ENCODE data around the gene HOXD10.

The HOXD10 gene

GRCh38 chr2:176137252-176137580 lies 20.6 kb downstream of the HOXD10 start:
- no peak for DNase-seq

DNA sequence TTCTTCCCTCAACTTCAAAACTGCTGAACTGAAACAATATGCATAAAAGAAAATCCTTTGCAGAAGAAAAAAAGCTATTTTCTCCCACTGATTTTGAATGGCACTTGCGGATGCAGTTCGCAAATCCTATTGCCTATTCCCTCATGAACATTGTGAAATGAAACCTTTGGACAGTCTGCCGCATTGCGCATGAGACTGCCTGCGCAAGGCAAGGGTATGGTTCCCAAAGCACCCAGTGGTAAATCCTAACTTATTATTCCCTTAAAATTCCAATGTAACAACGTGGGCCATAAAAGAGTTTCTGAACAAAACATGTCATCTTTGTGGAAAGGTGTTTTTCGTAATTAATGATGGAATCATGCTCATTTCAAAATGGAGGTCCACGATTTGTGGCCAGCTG lies 21.3 kb downstream of the HOXD10 start:
- DNase-seq: no peak

- no peak for DNase-seq
Measured at GRCh38 chr2:176138526-176138922, 21.9 kb downstream of the HOXD10 start.

GRCh38 chr2:176138923-176139660 lies 22.5 kb downstream of the HOXD10 start:
- no peak for DNase-seq

DNA sequence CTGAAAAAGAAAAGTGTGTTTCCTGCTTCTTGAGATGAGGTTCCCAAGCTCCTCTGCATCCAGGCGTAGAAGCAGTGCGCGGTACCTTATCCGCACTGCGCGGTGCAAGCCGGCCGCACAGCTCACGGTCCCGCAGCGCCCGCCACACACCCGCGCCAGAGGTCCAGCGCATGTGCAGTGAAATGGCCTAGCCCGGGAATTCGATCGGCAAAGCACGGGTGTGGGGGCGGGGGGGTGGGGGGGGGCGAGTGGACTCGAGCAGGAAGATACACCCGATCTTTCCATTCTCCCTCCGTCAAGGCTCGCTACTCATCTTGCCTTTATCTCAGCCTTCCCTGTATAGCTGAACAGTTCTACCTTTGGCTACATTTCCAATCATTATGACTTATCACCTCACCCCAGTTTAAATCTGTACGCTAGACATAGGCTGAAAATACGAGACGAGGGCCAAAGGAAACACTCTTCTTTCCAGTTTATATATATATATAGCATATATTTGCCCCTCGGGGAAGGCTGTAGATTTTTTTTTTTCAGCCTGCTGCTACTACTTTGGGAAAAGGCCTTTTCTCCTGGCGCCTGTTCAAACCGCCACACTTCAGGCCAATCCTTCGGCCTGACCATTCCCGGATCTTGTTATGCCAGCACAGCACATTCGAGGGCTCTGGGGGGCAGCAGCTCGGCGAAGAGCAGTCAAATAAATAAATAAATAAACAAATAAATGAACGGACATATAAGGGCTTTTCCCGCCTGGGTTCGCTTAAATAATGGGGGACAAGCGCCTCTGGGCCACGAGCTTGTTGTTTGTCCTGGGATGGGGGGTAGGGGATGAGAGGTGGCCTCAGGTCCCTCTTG lies 23.3 kb downstream of the HOXD10 start:
- DNase-seq: no peak

DNA sequence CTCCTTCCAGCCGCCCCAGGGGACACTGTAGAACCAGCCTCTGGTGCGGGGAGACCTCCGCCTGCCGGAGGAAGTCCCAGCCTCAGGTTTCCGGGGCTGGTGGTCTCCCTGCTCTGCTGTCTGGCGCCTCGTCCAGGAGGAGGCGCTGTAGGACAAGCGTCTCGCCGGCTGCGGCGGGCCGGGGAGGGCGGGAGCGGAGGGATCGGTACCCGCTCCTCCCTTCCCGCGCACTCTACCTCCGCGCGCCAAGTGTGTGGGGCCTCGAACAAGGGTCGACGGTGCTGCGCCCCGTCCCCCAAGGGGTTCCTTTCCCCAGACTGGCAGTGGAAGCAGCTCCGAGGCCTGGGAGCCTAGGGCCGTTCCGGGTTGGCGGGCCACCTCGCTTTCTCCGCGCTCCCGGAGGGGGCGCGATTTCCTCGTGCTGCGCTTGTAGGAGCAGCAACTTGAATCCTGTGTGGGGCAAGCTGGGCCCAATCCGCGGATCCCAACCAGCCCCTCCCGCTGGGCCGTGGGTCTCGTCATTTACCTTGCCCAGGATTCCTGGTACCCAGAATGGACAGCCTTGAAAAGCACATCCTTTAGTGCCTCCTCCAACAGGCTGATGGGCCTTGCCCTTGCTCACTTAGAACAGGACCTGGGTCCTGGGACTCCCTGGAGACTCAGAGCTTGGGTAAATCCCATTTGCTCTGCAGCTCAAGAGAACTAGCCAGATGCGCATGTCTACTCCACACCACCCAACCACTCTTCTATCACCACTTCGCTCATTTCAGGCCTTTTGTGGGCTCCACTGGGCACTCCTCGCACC lies 24.1 kb downstream of the HOXD10 start:
- no peak for DNase-seq

- DNase-seq: no peak
Measured at GRCh38 chr2:176142281-176142680, 25.7 kb downstream of the HOXD10 start.

DNA sequence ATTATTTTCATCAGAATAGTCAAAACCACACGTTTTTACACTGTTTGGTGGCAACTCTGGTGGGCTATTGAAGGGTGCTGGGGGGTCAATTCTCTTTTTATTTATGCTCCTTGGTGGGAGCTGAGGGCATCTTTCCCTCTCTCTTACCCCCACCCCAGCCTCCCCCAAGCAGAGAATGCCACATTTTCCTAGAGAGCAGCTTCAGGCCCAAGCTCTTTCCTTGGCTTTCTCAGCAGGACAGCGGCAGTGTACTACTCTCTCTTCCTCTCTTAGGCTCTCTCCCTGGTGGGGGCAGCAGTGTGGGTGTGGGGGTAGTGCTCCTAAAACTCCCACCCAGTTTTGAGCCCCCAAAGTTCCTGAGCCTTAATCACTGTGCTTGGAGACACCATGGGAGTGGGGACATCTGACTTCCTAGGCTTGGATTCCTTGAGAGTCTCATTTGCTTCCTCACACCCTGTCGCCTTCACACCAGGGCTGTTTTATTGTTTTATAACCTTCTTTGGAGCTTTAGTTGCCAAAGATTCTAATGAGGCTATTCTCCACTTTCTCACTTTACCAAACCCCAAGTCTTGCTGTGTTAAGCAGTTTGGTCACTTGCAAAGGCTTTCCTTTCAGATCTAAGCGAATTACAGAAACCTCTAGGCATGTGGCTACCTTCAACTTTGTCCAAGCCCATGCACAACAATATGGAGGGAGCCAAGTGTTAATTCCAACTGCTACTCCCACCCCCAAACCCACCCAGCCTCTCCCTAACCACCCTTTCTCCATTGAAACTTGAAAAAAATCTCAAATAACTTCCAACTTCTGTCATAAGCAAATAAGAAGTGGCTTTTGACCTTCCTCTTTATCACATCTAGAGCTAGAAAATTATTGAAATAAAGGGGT lies 28.7 kb downstream of the HOXD10 start:
- DNase-seq: no peak

DNA sequence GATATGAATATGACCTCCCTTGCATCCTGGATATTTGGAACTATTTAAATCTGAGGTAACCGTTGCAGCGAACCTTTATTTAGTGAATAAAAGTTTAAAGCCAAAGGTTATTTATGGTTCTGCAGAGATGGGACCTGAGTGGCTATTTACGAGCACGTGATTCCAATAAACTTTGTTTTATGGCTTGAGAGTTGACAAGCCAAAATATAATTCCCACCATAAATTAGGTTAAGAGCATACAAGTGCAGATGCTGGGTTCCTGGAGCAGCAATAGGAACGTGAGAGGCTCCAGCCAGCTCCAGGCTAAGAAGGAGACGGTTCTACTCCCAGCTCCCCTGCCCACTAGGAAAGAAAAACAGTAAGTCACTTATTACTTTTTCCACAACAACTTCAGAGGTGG lies 29.5 kb downstream of the HOXD10 start:
- DNase-seq: no peak

- no peak for DNase-seq
Measured at GRCh38 chr2:176146645-176147044, 30.1 kb downstream of the HOXD10 start.

DNA sequence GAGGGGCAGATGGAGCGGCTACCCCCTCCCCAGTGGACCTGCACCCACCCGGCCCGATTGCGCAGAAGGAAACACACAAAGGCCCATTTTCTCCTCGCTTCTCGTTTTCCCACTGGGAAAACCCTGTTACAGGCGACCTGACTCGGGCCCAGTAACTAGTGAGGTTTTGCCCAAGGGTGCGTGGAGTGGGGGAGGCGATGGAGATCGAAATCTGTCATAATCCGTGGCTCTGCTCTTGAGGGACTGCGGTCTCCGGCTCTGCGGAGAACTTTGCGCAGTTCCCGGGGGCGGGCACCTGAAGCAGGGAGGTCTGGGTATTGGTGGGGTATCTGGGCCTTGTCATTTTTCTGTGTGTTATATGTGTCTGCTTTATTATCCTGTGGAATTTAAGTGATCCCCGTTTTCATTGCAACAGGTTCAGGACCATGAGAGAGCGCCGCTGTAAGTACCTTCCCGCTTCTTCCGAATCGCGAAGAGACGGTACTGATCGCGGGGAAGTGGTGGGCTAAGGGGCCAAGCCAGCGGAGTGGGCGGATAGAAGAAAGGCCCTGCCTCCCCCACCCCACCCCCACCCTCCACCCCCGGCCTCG lies 30.7 kb downstream of the HOXD10 start:
- no peak for DNase-seq

DNA sequence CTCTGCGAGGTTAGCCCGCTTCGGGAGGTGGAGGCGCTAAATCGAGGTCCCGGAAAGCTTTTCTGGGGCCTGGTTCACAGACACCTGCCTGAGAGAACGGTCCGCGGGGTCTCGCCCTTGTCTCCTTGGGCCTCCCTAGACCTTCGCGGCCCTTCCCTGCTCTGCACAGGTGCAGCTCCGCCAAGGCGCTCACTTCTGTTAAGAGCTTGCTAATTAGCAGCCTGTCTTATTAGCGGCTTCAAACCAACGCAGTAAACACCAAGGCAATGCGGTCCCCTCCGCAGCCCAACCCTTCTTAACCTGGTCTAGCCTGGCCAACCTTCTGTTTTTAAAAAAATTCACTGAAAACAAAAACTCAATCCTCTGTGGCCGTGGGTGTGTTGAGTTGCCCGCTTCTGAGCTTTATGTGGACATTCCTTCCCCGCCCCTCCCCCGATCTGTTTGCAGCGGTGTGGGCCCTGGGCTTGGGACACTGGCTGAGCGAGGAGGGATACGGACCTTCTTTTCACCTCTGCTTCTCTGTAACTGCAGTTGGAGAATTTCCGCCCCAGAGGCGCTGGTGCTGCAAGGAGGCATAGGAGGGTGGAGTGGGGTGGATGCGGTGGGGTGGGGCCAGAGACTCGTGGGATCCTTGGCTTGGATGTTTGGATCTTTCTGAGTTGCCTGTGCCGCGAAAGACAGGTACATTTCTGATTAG lies 31.4 kb downstream of the HOXD10 start:
- DNase-seq: no peak

DNA sequence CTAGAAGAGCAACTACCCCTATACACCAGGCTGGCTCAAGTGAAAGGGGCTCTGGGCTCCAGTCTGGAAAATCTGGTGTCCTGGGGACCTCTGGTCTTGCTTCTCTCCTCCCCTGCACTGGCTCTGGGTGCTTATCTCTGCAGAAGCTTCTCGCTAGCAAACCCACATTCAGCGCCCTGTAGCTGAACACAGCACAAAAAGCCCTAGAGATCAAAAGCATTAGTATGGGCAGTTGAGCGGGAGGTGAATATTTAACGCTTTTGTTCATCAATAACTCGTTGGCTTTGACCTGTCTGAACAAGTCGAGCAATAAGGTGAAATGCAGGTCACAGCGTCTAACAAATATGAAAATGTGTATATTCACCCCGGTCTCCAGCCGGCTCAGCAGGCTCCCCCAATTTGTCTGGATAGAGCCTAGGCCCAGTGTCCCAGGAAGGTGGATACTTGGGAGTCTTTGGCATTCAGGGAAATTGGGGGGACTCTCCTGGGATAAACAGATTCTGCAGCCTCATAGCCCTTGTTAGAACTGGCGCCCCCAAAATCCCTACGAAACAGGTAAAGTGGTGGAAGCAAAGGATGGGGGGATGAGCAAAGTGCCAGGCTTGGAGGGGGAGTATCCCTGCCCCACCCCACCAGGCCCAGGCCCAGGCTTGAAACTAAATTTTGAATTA lies 32.3 kb downstream of the HOXD10 start:
- no peak for DNase-seq

GRCh38 chr2:176149481-176149938 lies 32.9 kb downstream of the HOXD10 start:
- DNase-seq: no peak

DNA sequence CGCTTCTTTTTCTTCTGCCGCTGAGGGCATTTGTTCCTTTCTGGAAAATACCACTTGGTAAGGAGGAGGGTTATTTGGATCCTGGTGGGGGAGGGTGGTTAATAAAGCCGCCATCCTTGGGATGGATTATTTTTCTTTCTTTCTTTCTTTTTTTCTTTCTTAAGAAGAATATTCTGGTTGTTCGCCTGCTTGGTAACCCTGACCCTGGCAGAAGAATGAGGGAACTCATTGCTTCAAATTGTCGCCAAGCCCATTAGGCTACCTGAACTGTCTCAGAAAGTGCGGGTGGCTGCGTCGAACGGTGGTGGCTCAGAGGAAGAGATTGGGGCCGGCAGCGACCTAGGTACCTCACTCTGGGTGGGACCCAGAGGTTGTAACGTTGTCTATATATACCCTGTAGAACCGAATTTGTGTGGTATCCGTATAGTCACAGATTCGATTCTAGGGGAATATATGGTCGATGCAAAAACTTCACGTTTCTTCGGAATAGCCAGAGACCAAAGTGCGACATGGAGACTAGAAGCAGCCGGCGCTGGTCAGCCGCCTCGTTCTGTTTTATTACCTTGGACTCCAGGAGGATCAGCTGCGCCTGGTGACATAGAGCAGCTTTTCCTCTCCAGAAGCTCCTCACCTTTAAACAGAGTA lies 33.5 kb downstream of the HOXD10 start:
- DNase-seq: no peak

DNA sequence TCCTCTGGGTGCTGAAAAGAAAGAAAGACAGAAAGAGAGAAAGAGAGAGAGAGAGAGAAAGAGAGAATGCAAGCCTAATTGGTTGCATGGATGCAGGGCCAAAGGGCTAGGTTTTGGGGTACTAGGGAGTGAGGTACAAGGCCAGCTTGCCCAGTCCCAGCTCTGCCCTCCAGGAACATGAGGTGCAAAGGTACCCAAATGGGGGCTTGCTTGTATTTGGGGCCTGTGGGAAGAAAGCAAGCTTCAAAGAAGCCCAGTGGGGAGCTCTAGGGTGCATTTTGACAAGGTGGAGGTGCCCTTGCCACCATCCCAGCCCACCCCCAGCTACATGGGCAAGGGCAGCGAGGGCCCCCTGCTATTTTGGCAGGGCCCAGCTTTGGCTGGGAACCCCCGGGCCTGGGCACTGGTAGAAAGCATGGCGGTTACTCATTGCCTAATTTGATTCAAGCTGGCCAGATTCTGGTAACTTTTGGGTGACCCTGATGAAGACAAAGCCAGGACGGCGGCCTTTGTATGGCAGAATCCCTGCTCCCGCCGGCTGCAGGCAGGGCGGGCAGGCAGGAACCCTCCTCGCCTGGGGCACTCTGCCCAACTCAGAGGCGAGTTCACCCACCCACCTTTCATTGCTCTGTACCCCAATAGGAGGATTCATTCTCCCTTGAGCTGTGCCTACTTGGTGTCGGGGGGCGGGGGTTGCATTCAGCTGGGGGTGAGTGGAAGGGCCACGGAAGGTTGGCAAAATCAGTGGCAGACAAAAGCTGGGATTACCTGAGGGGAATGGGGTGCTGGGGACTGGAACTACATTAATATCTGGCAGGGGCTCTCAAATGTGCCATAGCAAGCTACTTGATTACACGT lies 34.2 kb downstream of the HOXD10 start:
- DNase-seq: no peak

DNA sequence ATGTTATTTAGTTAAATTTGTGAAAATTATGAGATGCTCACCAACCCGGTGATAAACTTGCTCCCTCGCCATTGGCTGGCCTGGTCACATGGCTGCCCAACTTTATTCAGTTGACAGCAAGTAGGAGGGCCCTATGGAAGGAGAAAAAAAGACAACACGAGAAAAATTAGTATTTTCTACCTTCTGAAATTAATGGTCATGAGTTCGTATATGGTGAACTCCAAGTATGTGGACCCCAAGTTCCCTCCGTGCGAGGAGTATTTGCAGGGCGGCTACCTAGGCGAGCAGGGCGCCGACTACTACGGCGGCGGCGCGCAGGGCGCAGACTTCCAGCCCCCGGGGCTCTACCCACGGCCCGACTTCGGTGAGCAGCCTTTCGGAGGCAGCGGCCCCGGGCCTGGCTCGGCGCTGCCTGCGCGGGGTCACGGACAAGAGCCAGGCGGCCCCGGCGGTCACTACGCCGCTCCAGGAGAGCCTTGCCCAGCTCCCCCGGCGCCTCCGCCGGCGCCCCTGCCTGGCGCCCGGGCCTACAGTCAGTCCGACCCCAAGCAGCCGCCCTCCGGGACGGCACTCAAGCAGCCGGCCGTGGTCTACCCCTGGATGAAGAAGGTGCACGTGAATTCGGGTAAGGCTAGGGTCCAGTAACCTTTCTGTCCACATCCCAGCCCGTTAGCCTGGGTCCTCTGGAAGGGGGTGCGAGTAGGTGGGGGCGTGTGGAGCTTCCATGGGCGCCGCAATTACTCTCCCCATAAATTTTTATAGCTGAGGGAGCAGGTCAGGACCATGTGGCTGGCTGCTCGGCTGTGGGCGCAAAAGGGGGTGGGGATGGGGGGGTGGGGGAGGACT lies 35.1 kb downstream of the HOXD10 start, which contains the start of gene HOXD4:
Gene HOXD4, plus strand, starts transcription at position 109 of the 846 bp plus-strand sequence. Its CDS starts 84 bp downstream, at position 193.
- DNase-seq: no peak
